Thyroid gland (tissue), 4 donors: ENCODE results near the gene SERTAD4.

Source experiments
- CTCF ChIP-seq, 6 experiments: fragments of 200-600 bp in 3 of 6; fragments of 450-650 bp in 3 of 6; sonication (generic) in 3 of 6; IDR thresholded peaks; one replicate each; pipeline ENCODE4 v1.5.1; 2016 to 2019; ENCODE audit warnings: antibody characterized with exemption in 6 of 6, mild to moderate bottlenecking in 2 of 6, inconsistent platforms in 1 of 6, moderate library complexity in 1 of 6
- POLR2A ChIP-seq, 2 donors: fragments of 450-650 bp; IDR thresholded peaks; one replicate each; pipeline ENCODE4 v1.6.1; 2017; ENCODE audit warnings: antibody characterized with exemption in 2 of 2, mild to moderate bottlenecking in 2 of 2, moderate library complexity in 1 of 2

- TF ChIP-seq CTCF (IDR thresholded peaks at IDR 0.05) (no peak), POLR2A (IDR thresholded peaks at IDR 0.05) (no peak)
Measured at GRCh38 chr1:210260096-210260495, 27.5 kb downstream of the SERTAD4 start.
